ENCODE data around the gene KMT2B.

Gene KMT2B

DNA sequence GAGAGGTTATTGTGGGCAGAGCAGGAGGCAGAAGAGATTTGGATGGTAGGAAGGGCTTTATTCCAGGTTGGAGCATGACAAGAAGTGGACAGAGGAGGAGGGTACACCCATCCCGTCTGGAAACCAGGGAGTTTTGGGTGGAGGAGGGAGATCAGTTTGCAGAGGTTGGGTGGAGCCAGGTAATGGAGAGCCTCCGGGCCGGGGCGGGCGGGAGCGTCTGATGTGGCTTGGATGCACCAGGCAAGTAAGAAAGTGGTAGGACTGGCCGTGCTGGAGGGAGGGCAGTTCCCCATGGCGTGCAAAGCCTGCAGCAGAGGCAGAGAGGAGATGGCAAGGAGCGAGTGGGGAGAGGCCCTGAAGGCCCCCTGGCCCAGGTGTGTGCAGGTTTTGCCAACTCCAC, 13.6 kb downstream of the KMT2B start:
- no peak overlapping the region for H3K4me3 ChIP-seq (ENCODE audit: low read depth, low read length)
- TF ChIP-seq, protein P1, sequence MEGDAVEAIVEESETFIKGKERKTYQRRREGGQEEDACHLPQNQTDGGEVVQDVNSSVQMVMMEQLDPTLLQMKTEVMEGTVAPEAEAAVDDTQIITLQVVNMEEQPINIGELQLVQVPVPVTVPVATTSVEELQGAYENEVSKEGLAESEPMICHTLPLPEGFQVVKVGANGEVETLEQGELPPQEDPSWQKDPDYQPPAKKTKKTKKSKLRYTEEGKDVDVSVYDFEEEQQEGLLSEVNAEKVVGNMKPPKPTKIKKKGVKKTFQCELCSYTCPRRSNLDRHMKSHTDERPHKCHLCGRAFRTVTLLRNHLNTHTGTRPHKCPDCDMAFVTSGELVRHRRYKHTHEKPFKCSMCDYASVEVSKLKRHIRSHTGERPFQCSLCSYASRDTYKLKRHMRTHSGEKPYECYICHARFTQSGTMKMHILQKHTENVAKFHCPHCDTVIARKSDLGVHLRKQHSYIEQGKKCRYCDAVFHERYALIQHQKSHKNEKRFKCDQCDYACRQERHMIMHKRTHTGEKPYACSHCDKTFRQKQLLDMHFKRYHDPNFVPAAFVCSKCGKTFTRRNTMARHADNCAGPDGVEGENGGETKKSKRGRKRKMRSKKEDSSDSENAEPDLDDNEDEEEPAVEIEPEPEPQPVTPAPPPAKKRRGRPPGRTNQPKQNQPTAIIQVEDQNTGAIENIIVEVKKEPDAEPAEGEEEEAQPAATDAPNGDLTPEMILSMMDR (IDR thresholded peaks at IDR 0.05; ENCODE audit: low read depth, low read length), result no peak
- no peak overlapping the region for H3K27ac ChIP-seq
- no peaks in the 10 kb centered on the region for H3K27me3 ChIP-seq (ENCODE audit: insufficient read depth, low read depth, severe bottlenecking)
- H3K9me3 ChIP-seq (ENCODE audit: severe bottlenecking), result no peaks in the 10 kb centered on the region
- peaks cover 88% of the 10 kb centered on the region for H3K36me3 ChIP-seq
- no peak for DNase-seq

DNA sequence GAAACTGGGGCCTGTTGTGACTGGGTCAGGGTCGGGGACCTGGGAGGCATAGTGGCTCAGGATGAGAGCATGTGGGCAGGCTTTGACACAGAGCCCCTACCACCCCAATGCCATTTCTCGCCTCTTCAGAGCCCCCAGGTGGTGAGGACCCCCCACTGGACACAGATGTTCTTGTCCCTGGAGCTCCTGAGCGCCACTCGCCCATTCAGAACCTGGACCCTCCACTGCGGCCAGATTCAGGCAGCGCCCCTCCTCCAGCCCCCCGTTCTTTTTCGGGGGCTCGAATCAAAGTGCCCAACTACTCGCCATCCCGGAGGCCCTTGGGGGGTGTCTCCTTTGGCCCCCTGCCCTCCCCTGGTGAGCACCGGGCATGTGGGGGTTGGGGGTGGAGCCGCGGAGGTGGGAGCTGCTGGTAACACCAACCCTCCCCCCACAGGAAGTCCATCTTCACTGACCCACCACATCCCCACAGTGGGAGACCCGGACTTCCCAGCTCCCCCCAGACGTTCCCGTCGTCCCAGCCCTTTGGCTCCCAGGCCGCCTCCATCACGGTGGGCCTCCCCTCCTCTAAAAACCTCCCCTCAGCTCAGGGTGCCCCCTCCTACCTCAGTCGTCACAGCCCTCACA, 14.1 kb downstream of the KMT2B start:
- H3K4me3 ChIP-seq (ENCODE audit: low read depth, low read length), result no peak overlapping the region
- DNase-seq, result no peak
- TF ChIP-seq, protein P1 (IDR thresholded peaks at IDR 0.05; ENCODE audit: low read depth, low read length), result no peak
- H3K36me3 ChIP-seq, result peaks cover 90% of the 10 kb centered on the region
- H3K9me3 ChIP-seq (ENCODE audit: severe bottlenecking), result no peaks in the 10 kb centered on the region
- H3K27me3 ChIP-seq (ENCODE audit: insufficient read depth, low read depth, severe bottlenecking), result no peaks in the 10 kb centered on the region
- H3K27ac ChIP-seq, result no peak overlapping the region

DNA sequence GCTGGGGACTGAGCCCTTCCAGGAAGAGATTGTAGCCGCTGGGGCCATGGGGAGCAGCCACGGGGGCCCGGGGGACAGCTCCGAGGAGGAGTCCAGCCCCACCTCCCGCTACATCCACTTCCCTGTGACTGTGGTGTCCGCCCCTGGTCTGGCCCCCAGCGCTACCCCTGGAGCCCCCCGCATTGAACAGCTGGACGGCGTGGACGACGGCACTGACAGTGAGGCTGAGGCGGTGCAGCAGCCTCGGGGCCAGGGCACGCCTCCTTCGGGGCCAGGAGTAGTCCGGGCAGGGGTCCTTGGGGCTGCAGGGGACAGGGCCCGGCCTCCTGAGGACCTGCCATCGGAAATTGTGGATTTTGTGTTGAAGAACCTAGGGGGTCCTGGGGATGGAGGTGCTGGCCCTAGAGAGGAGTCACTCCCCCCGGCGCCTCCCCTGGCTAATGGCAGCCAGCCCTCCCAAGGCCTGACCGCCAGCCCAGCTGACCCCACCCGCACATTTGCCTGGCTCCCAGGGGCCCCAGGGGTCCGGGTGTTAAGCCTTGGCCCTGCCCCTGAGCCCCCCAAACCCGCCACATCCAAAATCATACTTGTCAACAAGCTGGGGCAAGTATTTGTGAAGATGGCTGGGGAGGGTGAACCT, 14.9 kb downstream of the KMT2B start:
- TF ChIP-seq, protein P1 (IDR thresholded peaks at IDR 0.05; ENCODE audit: low read depth, low read length), result no peak
- no peak overlapping the region for H3K4me3 ChIP-seq (ENCODE audit: low read depth, low read length)
- no peaks in the 10 kb centered on the region for H3K9me3 ChIP-seq (ENCODE audit: severe bottlenecking)
- peaks cover 89% of the 10 kb centered on the region for H3K36me3 ChIP-seq
- no peak for DNase-seq
- H3K27me3 ChIP-seq (ENCODE audit: insufficient read depth, low read depth, severe bottlenecking), result no peaks in the 10 kb centered on the region
- no peak overlapping the region for H3K27ac ChIP-seq

DNA sequence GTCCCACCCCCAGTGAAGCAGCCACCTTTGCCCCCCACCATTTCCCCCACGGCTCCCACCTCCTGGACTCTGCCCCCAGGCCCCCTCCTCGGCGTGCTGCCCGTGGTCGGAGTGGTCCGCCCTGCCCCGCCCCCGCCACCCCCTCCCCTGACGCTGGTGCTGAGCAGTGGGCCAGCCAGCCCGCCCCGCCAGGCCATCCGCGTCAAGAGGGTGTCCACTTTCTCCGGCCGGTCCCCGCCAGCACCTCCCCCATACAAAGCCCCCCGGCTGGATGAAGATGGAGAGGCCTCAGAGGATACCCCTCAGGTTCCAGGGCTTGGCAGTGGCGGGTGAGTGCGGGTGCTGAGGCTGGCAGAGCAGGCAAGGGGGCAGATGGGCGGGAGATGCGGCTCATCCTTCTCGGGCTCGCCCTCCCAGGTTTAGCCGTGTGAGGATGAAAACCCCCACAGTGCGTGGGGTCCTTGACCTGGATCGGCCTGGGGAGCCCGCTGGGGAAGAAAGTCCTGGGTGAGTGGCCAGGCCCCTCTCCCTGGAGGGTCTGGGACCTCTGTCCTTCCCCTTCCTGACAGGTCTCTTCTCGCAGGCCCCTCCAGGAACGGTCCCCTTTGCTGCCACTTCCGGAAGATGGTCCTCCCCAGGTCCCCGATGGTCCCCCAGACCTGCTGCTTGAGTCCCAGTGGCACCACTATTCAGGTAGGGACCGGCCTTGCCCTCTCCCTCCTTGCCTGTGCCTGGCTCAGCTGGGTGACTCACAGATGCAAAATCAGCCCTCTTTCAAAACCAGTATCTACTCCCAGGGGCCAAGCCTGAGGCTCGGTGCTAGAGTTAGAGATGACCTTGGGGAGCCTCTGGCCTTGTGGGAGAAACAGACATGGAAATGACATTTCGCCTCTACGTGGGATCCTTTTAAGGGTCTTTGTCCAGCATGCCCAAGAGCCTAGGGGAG, 15.7 kb downstream of the KMT2B start:
- Histone ChIP-seq H3K4me3 (ENCODE audit: low read depth, low read length) (no peak overlapping the region), H3K9me3 (ENCODE audit: severe bottlenecking) (no peaks in the 10 kb centered on the region), H3K27ac (no peak overlapping the region), H3K36me3 (peaks cover 89% of the 10 kb centered on the region), H3K27me3 (ENCODE audit: insufficient read depth, low read depth, severe bottlenecking) (no peaks in the 10 kb centered on the region)
- DNase-seq, result no peak
- TF ChIP-seq, protein P1 (IDR thresholded peaks at IDR 0.05; ENCODE audit: low read depth, low read length), result no peak

DNA sequence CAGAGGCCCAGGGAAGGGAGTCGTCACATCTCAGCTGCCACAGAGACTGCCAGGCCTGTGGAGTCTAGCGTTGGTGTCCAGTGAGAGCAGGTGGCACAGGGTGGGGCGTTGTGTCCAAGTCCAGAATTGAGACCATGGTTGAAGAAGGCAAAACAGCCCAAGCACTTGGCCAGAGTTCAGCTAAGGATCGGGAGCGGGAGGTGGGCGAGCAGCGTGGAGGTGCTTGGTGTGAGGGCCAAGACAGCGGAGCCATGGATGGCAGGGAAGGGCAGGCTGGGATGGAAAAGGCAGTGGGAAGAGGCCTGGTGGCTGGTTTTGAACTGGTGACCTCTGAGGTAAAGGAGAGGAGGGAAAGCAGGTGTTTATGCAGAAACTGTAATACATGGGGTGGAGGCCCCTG, 16.5 kb downstream of the KMT2B start:
- TF ChIP-seq, protein P1 (IDR thresholded peaks at IDR 0.05; ENCODE audit: low read depth, low read length), result no peak
- Histone ChIP-seq H3K27me3 (ENCODE audit: insufficient read depth, low read depth, severe bottlenecking) (no peaks in the 10 kb centered on the region), H3K9me3 (ENCODE audit: severe bottlenecking) (no peaks in the 10 kb centered on the region), H3K27ac (no peak overlapping the region), H3K36me3 (peaks cover 89% of the 10 kb centered on the region), H3K4me3 (ENCODE audit: low read depth, low read length) (no peak overlapping the region)
- no peak for DNase-seq

Data from WERI-Rb-1 (cell line).